Skin of body (tissue), 2 donors: ENCODE data around the gene SIPA1L3. TPM values are rescaled to one million over a fixed set of nuclear protein-coding genes. Genes with fewer than 3 reads are reported as not detected.

Source experiments
- DNase-seq: peaks from one replicate; lab custom pipeline; 2025; lab: John Stamatoyannopoulos, UW
- total RNA-seq: library from RNA; depleted of rRNA; stranded (reverse); fragments of >200 nt; gene quantifications from one replicate; pipeline ENCODE4 v1.2.3, GENCODE V29; 2014

The SIPA1L3 gene
- total RNA-seq, 1 donor from 2014 or later = 20.3 TPM

DNA sequence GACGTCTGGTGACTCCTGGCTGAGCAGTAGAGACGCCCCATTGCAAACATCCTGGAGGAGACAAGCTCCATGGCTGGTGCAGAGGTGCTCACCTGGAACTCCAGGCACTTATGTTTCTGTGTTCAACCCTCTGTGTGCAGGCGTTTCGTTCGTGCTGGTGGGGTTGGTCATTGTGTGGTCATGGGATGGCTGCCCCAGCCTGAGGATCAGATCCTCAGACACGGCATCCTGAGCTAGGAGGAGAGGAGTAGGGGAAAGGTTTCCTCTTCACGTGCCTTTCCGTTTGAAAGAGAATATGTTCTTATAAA is 87.8 kb downstream of the SIPA1L3 start:
- no peak for DNase-seq

DNA sequence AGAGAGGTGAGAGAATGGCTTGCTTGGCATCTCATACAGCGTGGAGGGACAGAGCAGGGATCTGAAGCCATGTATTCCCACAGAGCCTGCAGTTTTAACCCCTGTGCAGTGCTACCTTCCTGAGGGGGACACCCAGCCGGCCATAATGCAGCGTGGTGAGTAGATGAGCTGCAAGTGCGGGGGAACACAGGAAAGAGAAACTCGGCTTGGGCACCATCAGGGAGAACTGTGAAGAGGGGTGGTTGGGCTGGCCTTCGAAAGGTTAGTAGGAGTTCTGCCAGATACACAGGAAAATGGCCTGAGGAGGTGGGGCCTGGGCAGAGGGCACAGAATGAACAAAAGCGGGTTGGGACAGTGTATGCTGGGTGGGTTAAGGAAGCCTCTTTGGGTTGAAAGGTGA is 88.3 kb downstream of the SIPA1L3 start:
- DNase-seq = no peak

DNA sequence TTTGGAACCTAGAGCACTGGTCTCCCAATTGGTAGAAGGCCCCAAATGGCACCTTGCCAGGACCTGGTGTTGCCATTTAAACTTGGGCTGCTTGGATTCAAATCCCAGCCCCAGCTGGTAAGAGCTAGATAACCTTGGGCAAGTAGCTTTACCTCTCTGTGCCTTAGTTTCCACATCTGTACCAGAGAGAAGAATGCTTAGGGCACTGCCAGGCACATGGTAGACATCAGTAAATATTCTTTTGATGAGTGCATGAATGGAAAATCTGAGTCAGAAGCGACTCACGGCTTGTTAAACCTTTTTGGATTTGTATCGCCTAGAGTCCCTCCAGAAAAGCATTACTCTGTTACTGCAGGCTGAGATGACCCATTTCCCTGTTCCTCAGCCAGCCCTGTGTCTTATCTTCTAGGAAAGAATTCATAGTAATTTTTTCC is 90.9 kb downstream of the SIPA1L3 start:
- DNase-seq = no peak

DNA sequence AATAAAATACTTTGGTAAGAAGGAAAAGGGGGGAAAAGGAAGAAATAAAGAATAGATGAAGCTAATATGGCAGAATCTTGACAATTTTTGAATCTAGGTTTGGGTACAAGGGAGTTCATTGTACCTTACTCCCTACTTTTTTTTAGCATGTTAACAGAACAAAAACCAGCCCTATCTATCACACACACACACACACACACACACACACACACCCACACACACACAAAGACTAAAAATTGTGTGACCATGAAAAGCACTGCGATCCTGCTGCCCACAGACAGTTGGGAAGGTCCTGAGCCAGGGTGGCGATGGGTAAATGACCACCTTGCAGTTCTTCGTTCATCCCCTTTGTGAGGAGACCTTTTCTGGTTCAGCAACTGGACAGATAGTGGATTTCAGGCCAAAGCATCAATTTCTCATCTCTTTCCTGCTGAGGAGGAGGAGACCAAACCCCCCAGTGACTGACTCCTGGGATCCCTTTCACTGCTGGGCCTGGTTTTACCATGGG is 91.8 kb downstream of the SIPA1L3 start:
- DNase-seq = no peak

DNA sequence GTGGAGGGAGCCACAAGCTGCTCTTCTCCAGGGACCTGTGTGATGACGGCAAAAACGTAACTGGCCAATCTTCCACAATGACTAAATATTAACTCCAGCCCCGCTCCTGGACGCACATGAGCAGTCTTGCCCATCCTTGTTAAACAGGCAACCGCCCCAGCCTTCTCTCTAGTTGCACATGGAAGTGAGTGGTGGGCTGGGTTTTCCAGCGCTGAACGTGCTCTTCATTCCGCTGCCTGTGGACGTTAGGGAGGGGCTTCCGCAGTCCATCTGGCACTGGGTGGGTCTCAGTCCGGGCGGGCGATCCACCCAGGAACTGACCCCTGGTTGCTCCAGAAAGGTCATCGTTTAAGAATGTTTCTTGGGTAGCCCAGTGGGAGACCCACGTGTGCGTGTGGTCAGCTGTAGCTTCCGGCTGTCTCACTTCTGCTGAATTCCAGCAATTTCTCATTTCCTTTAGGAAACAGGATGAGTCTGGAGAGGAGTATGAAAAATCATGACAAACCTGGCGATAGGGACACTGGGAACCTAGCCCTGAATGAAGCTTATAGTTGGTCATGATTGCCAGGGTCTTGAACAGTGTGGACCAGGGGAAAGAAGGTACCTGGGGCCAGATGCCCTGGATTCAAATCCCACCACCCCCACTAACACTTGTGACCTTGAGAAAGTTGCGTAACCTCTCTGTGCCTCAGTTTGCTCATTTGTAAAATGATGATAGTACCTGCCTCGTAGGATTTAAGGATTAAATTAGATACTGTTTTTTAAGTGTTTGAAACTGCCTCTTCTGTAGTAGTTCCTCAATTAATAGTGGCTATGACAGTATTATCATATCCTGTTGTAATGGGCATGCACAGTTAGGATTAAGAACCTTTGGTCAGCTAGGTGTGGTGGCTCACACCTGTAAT is 92.6 kb downstream of the SIPA1L3 start:
- DNase-seq = peak; percentile 47

DNA sequence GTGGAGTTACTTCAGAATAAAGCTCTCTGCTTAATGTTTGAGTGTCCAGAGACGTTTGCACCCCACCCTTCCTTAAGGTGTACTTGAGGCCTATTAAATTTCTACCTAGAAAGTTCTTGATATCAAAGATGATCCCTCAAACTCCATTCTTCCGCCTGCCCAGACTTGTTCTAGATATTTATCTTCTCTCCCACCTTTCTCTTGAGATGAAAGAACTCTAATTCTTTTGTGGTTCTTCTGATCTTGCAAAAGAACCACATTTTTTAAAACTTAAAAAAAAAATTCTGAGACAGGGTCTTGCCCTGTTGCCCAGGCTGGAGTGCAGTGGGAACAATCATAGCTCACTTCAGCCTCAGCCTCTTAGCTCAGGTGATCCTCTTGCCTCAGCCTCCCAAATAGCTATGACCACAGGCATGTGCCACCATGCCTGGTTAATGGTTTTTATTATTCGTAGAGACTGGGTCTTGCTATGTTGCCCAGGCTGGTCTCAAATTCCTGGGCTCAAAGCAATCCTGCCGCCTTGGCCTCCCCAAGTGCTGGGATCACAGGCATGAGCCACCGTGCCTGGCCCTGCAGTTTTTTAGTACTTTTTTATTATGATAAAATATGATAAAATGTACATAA is 94.3 kb downstream of the SIPA1L3 start:
- no peak for DNase-seq

DNA sequence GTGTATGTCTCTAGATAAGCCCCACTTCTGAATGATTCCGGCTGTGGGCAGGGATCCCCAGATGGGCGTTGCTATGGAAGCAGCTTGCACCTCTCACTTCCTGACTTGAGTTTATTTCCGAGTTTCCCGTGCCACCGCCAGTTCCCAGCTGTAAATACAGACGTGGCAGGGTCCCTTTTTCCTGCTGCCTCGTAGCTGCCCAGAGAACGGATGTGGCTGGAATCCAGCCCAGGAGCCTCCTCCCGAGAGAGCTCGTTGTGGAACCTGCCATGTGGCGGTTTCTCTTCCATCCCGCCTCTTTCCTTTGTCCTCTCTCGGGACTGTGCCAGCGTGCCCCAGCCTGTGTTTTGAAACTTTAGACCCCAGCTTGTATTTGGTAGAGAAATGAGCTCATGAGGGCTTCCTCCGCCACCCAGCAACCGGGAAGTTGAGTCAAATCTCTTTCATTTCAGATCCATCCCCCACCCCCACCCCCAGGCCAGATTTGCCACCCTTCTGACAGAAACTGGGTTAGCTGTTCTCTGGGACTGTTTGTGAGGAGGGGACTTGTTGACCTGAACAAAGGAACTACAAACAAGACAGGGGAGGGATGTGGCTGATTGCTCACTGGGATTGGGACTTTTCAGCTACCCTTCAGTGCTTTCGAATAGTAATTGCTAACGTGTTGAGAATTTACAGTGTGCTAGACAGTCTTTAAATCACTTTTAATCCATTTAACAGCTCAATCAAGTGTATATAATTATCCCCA is 96.6 kb downstream of the SIPA1L3 start:
- peak; percentile 91 for DNase-seq

DNA sequence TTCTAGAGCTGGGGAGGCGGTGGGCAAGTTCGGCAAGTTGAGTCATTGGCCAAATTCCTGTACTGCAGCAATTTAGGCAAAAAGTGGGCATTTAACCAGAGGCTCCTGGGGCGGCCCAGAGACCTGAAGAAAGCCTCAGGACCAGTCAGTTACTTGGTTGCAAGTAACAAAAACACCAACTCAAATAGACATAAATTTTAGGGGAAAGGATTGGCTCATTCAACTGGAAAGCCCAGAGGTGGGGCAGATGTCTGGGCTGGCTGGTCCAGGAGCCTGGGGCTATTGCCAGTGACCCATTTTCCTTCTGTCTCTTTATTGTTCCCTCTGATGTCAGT is 97.1 kb downstream of the SIPA1L3 start:
- DNase-seq = no peak

DNA sequence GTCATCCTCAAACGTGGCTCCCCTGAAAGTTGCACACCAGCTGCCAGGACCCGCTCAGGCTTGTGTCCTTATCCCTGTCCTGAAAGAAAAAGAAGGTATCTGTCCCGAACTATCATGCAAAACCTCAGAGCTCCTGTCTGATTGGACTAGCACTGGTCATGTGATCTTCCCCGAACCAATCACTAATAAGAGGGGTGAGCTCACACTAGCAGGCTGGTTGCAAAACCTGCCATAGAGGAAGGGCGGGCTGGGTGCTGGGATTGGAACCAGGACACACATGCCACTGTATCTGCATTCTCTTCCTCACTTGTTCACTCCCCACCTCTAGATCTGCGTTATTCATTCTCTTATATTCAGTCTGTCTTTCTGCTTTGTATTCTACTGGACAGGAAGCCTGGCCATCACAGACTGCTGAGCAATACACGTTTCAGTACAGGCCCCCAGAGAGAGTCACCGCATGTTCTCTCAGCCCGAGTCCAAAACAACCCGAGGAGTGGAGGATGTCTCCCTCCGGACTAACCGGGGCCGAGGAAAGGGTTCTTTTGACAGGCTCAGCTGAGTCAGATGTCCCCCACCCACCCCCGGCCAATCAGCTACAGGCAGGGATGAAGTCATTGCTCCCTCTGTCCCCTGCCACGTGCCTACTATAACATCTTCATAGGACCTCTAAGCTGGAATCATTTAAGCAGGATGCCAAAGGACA is 97.7 kb downstream of the SIPA1L3 start:
- DNase-seq = peak; percentile 97

DNA sequence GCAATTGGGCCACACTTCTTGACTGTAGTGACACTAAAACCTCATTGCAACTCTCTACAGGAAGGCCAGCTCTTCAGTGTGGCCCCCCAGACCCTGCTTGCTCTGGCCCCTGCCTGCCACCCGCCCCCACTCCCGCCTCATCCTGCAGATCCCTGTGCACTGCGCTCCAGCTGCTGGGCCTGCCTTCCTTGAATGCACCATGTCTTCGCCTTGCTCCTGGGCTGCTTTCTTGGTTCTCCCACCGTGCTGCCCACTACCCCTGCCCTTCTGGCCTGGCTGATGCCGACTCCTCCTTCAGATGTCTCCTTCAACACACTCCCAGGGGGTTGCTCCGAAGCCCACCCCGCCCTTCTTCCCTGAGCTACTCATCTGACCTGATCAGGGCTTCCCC is 98.2 kb downstream of the SIPA1L3 start:
- DNase-seq = no peak

DNA sequence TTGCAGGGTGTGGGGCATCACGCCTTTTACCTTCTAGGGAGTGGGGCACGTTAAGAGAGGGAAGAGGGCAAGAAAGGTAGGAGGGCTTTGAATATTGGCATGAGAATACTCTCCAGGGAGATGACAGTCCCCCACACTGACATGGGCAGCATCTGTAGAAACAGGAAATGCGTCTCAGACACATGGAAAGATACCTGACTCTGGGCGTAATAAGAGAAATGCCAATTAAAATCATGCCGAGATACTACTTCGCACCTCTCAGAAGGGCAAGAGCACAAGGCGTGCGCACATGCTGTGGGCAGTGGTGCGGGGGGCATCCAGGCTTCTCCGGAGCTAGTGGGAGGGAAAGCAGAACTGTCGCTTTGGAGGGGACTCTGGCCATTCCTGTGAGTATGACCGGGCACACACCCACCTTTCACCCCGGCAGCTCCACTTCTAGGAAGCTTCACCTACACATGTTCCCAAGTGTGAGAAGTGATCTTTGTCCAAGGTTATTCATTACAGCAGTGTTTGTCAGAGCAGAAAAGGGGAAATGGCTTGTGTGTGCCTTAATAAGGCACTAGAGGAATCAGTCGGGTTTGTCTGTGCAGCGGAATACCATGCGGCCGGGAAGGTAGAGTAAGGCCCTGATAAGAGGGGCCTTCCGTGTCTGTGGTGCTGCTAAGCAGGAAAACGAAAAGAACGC is 99.5 kb downstream of the SIPA1L3 start:
- DNase-seq = no peak

DNA sequence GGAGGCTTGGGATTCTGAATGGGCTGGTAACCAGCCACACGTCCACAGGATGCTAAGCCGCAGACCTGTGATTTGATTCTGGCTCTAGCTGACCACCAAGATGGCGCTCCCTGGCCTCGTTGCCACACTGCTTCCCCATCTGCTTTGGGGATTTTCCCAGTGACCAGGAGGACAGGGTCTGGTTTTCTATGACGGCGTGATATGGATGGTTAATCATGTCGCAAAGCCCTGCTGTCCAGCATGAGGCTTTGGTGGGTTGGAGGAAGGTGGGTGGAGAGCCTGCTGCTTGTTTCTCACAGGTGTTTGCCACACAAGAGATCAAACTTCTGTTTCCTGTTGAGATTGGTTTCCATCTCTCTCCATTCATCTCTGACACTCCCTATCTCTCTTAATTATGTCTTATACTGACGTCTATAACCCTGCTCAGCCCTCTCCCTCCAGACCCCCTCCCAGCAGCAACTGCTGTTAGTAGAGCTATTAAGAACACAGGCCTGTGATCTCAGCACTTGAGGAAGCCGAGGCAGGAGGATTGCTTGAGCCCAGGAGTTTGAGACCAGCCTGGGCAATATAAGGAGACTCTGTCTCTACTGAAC is 102.7 kb downstream of the SIPA1L3 start:
- no peak for DNase-seq

DNA sequence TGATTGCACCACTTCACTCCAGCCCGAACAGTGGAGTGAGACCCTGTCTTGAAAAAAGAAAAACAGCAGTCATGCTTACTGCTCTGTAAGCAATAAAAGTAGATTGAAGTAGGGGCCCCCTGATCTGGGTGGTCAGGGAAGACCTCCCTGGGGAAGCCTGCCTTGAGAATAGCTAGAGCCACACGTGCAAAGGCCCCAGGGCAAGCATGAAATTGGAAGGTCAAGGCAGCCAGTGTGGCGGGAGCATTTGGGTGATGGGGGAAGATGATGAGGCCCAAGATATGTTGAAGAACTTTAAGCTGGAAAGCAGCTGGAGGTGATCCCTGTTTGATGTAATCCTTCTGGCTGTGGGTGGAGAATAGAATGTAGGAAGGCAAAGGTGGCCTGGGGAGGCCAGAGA is 104.4 kb downstream of the SIPA1L3 start:
- DNase-seq = no peak

DNA sequence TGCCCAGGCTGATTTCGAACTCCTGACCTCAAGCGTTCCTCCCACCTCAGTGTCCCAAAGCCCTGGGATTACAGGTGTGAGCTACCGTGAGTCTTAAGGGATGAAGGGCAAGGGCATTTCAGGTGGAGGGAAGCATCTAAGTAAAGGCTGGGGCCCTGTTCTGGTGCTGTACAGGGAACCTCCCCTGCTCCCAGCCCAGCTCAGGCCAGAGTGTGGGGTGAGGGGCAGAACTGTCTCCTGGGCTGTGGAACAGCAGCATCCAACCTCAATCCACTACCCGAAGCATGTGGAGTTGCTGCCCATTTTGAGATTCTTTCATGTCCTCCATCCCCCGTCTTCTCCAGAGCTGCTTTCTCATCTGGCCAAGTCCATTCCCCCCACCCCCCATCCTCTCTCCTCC is 105.3 kb downstream of the SIPA1L3 start:
- no peak for DNase-seq

DNA sequence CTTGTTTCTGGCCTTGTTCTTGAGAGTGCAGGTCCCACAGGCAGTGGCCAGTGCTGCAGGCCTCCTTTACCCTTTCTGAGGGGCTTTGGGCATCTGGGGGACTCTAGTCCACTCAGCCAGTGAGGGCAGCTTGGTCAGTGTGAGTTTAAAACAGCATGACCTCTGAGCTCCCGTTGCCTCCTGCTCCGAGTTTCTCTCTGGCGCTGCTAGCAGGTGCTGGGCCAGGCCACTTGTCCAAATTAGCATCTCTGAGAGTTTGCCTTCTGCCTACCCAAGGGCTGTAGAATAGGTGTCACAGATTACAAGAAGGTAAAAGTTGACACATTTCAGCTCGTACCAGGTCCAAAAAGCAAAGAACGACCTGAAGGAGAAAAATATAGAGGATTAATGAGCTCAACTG is 105.9 kb downstream of the SIPA1L3 start:
- no peak for DNase-seq

DNA sequence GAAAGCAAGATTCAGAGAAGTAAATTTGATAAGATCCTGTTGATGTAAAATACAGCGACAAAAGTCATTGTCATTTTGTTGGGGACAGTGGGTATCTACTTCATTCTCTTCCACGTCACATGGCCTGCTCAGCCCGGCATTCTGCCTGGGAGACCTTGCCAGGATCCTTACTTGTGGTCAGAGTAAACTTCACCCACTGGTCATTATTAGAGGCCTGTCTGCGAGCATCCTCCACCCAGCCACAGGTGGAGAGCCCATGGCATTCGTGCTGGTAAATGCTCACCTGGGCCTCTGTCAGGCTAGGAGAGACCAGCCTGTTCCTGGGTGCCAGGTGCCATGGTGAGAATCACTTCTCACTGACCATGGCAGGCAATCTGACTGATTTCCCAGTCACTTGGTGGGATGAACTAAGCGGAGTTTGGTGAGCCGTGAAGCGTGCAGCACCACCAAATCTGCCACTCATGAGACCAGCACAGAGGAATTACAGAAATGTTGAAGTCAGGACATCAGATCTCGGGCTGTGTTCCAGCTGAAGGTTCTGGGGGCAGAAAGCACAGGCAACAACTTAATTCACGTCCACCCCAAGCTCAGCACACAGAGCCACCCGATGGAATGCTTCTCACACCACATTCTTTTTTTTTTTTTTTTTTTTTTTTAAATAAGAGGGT is 107.0 kb downstream of the SIPA1L3 start:
- DNase-seq = no peak

DNA sequence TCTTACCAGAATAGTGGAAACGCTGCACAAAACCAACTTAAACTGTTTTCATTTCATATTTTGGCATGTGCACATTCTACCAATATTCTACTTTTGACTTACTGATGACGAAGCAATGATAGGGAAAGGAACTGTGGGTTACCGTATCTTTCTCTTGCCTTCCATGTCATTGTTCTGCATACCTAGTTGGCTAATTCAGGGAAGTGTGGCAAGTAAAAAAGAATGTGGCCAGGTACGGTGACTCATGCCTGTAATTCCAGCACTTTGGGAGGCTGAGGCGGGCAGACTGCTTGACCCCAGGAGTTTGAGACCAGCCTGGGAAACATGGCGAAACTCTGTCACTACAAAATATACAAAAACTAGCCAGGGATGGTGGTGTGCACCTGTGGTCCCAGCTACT is 108.2 kb downstream of the SIPA1L3 start:
- DNase-seq = no peak

DNA sequence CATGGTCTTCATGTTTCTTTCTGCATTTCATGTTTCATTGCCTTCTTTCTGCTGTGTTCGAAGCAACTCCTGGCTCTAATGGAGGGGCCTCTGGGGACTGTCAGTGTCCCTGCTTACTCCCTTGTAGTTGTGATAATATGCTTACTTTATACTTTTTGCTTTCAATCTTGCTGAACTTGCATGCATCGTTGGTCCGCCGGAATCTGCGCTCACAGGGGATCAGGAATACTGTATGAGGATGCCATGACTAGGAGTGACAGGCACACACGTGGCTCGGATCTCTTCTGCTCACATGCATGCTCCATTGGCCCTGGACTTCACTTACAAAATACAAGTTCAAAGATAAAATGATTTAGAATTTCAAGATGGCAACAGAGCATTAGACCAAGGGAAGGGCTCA is 108.8 kb downstream of the SIPA1L3 start:
- DNase-seq = no peak

DNA sequence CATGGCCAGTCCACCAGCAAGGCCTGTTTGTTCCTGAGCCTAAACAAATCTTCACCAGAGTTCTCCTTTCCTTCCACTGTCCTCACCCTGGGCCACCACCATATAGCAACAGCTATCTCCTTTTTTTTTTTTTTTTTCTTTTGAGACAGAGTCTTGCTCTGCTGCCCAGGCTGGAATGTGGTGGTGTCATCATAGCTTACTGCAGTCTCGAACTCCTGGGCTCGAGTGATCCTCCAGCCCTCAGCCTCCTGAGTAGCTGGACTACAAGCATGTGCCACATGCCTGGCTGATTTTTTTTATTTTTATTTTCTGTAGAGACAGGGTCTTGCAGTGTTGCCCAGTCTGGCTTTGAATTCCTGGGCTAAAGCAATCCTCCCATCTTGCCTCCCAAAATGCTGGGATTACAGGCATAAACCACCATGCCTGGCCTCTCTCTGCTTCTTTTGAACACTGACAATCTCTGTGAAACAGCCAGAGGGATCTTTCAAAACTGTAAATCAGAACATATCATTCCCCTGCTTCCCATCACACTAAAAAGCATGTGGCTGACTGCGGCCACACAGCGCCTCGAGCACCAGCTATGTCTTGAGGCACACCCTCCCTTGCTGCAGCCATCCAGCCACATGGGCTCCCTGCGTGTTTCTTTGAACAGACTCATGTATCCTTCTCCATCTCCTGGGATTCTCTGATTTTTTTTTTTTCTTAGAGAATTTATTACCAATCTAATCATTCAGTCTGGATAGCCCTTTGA is 110.6 kb downstream of the SIPA1L3 start:
- DNase-seq = no peak
